H1 (cell line): Measurements from ENCODE around the gene KCNQ1OT1. TPM values are rescaled to one million over a fixed set of nuclear protein-coding genes. Genes with fewer than 3 reads are reported as not detected.

ENCODE experiments used
- CTCF ChIA-PET: fragments of 300-600 bp; sonication (Branson Sonifier 250); formaldehyde crosslinking; loops from one replicate; lab custom pipeline; 2021; ENCODE audit not compliant: partially characterized antibody; lab: Charles Lee
- POLR2A ChIA-PET: fragments of 300-600 bp; sonication (Branson Sonifier 250); formaldehyde crosslinking; loops from one replicate; lab custom pipeline; 2021; ENCODE audit warnings: inconsistent platforms; ENCODE audit not compliant: partially characterized antibody; lab: Charles Lee
- DNase-seq, 2 experiments: peaks; one replicate each; pipeline versions ENCODE4 v3.0.0 to v3.0.0-alpha.2; 2010 to 2022; ENCODE audit warnings: low spot score in 2 of 2, low read depth in 1 of 2, mixed read lengths in 1 of 2
- FAIRE-seq: peaks from 2 replicates; lab custom pipeline; 2011; peaks lifted over from hg19 to GRCh38; lab: Jason Lieb, UNC
- H2AFZ ChIP-seq: 2 replicates; pipeline ENCODE4 v1.8.1; 2012; ENCODE audit warnings: low read length, inconsistent platforms
- H2AK5ac ChIP-seq: 2 replicates; pipeline ENCODE4 v1.6.1; 2013; ENCODE audit warnings: low read depth, low read length
- H2BK120ac ChIP-seq: replicated peaks from 2 replicates; pipeline ENCODE3; 2013; ENCODE audit warnings: low read depth, low read length, inconsistent platforms
- H2BK12ac ChIP-seq: 2 replicates; pipeline ENCODE4 v1.6.1; 2013; ENCODE audit warnings: low read depth, low read length
- H2BK15ac ChIP-seq: 2 replicates; pipeline ENCODE4 v1.6.1; 2013; ENCODE audit warnings: low read length
- H2BK20ac ChIP-seq: 2 replicates; pipeline ENCODE4 v1.6.1; 2013; ENCODE audit warnings: low read length
- H2BK5ac ChIP-seq: 2 replicates; pipeline ENCODE4 v1.6.1; 2013; ENCODE audit warnings: low read depth, low read length
- H3K14ac ChIP-seq: 2 replicates; pipeline ENCODE4 v1.6.1; 2013; ENCODE audit warnings: inconsistent platforms; ENCODE audit not compliant: insufficient read length
- H3K18ac ChIP-seq: 2 replicates; pipeline ENCODE4 v1.6.1; 2013; ENCODE audit warnings: low read length; ENCODE audit errors: extremely low read depth
- H3K23ac ChIP-seq: 2 replicates; pipeline ENCODE4 v1.6.1; 2013; ENCODE audit warnings: inconsistent platforms; ENCODE audit not compliant: insufficient read length
- H3K23me2 ChIP-seq: 2 replicates; pipeline ENCODE4 v1.6.1; 2013; ENCODE audit warnings: low read depth, low read length
- H3K27ac ChIP-seq: 2 replicates; pipeline ENCODE4 v1.6.1; 2011; ENCODE audit warnings: low read depth, low read length, inconsistent platforms
- H3K27me3 ChIP-seq, 4 experiments: replicated peaks in 1 of 4; 1 replicate in 1 of 4; 2 replicates in 3 of 4; pipeline versions ENCODE4 v1.6.1 to v1.8.1; 2011 to 2013; ENCODE audit warnings: low read length in 3 of 4, mild to moderate bottlenecking in 3 of 4, inconsistent platforms in 2 of 4, mixed read lengths in 2 of 4, moderate library complexity in 1 of 4; ENCODE audit not compliant: control insufficient read depth in 3 of 4, insufficient read depth in 3 of 4; ENCODE audit errors: extremely low read depth in 1 of 4
- H3K36me3 ChIP-seq, 4 experiments: 2 replicates each; pipeline versions ENCODE4 v1.6.1 to v1.8.1; 2011 to 2013; ENCODE audit warnings: mild to moderate bottlenecking in 4 of 4, low read length in 3 of 4, moderate library complexity in 2 of 4, control low read depth in 1 of 4, inconsistent platforms in 1 of 4; ENCODE audit not compliant: insufficient read depth in 4 of 4, control insufficient read depth in 2 of 4
- H3K4ac ChIP-seq: replicated peaks from 2 replicates; pipeline ENCODE3; 2013; ENCODE audit warnings: low read length, low read depth, mixed read lengths, inconsistent platforms; ENCODE audit not compliant: insufficient read length
- H3K4me1 ChIP-seq, 4 experiments: replicated peaks in 1 of 4; 1 replicate in 1 of 4; 2 replicates in 3 of 4; pipeline versions ENCODE4 v1.6.1 to v1.8.1; 2011 to 2013; ENCODE audit warnings: low read length in 3 of 4, inconsistent platforms in 2 of 4, mixed read lengths in 1 of 4; ENCODE audit not compliant: insufficient read depth in 4 of 4, control insufficient read depth in 3 of 4
- H3K4me2 ChIP-seq, 2 experiments: 2 replicates each; pipeline versions ENCODE4 v1.6.1 to v1.8.1; 2011 to 2013; ENCODE audit warnings: low read depth in 2 of 2, low read length in 2 of 2, control low read depth in 1 of 2, inconsistent platforms in 1 of 2, mild to moderate bottlenecking in 1 of 2; ENCODE audit not compliant: insufficient read depth in 1 of 2
- H3K4me3 ChIP-seq, 4 experiments: fragments of 200-600, 300-600 bp in 1 of 4; sonication (generic), shearing (Covaris generic), sonication (Bioruptor Twin) in 1 of 4; 2 replicates each; pipeline versions ENCODE4 v1.5.1 to v1.8.1; 2011 to 2016; ENCODE audit warnings: low read length in 4 of 4, low read depth in 3 of 4, control low read depth in 2 of 4, inconsistent platforms in 2 of 4, mild to moderate bottlenecking in 2 of 4, mixed read lengths in 1 of 4, moderate library complexity in 1 of 4; ENCODE audit not compliant: insufficient read depth in 2 of 4; ENCODE audit errors: extremely low read depth in 1 of 4
- H3K56ac ChIP-seq: replicated peaks from 2 replicates; pipeline ENCODE3; 2013; ENCODE audit warnings: low read depth, mild to moderate bottlenecking, mixed read lengths, low read length, inconsistent platforms; ENCODE audit not compliant: insufficient read length
- H3K79me1 ChIP-seq: 2 replicates; pipeline ENCODE4 v1.6.1; 2013; ENCODE audit warnings: low read depth, low read length, control low read depth
- H3K79me2 ChIP-seq, 2 experiments: 2 replicates each; pipeline versions ENCODE4 v1.6.1 to v1.8.1; 2012 to 2013; ENCODE audit warnings: low read length in 2 of 2, mild to moderate bottlenecking in 2 of 2, inconsistent platforms in 1 of 2; ENCODE audit not compliant: insufficient read depth in 2 of 2, control insufficient read depth in 1 of 2
- H3K9ac ChIP-seq, 4 experiments: replicated peaks in 1 of 4; 1 replicate in 1 of 4; 2 replicates in 3 of 4; pipeline versions ENCODE4 v1.6.1 to v1.8.1; 2011 to 2013; ENCODE audit warnings: low read depth in 3 of 4, low read length in 3 of 4, control low read depth in 2 of 4, mild to moderate bottlenecking in 2 of 4, moderate library complexity in 2 of 4, inconsistent platforms in 1 of 4; ENCODE audit errors: extremely low read depth in 1 of 4
- H3K9me3 ChIP-seq, 2 experiments: 2 replicates each; pipeline versions ENCODE4 v1.6.1 to v1.8.1; 2012 to 2013; ENCODE audit warnings: mild to moderate bottlenecking in 2 of 2, moderate library complexity in 2 of 2, control low read depth in 1 of 2, inconsistent platforms in 1 of 2, low read depth in 1 of 2, low read length in 1 of 2, mixed read lengths in 1 of 2; ENCODE audit not compliant: insufficient read depth in 2 of 2
- H4K20me1 ChIP-seq, 2 experiments: replicated peaks in 1 of 2; 2 replicates each; pipeline versions ENCODE3 to v1.8.1; 2011 to 2013; ENCODE audit warnings: inconsistent platforms in 2 of 2, low read length in 2 of 2, mild to moderate bottlenecking in 1 of 2; ENCODE audit not compliant: insufficient read depth in 2 of 2, control insufficient read depth in 1 of 2
- H4K5ac ChIP-seq: 2 replicates; pipeline ENCODE4 v1.6.1; 2013; ENCODE audit warnings: low read length, low read depth, mixed read lengths, inconsistent platforms; ENCODE audit not compliant: insufficient read length
- H4K8ac ChIP-seq: 2 replicates; pipeline ENCODE4 v1.8.0; 2013; ENCODE audit warnings: mild to moderate bottlenecking, moderate library complexity, low read length, inconsistent platforms; ENCODE audit not compliant: insufficient read depth; ENCODE audit errors: extremely low read depth
- H4K91ac ChIP-seq: replicated peaks from 2 replicates; pipeline ENCODE3; 2013; ENCODE audit warnings: low read length, mixed read lengths, inconsistent platforms; ENCODE audit not compliant: insufficient read length
- ATF2 ChIP-seq: IDR thresholded peaks from 2 replicates; pipeline ENCODE4 v1.6.1; 2012; ENCODE audit warnings: low read length, inconsistent platforms
- EP300 ChIP-seq, 2 experiments: IDR thresholded peaks; 1 replicate in 1 of 2; 2 replicates in 1 of 2; pipeline ENCODE4 v1.6.1; 2011 to 2012; ENCODE audit warnings: low read depth in 2 of 2, low read length in 2 of 2, mild to moderate bottlenecking in 2 of 2, borderline replicate concordance in 1 of 2, inconsistent platforms in 1 of 2, moderate library complexity in 1 of 2
- HDAC2 ChIP-seq, 2 experiments: fragments of 300-600 bp in 1 of 2; sonication (generic) in 1 of 2; IDR thresholded peaks; 2 replicates each; pipeline ENCODE4 v1.6.1; 2011 to 2012; ENCODE audit warnings: low read depth in 2 of 2, low read length in 2 of 2, mild to moderate bottlenecking in 2 of 2, moderate library complexity in 2 of 2, borderline replicate concordance in 1 of 2, inconsistent platforms in 1 of 2
- JUND ChIP-seq: IDR thresholded peaks from 2 replicates; pipeline ENCODE4 v1.6.1; 2011; ENCODE audit warnings: mild to moderate bottlenecking, improper control_type of control experiment, low read length
- KDM1A ChIP-seq: fragments of 200-600, 300-600 bp; sonication (generic); IDR thresholded peaks from 2 replicates; pipeline ENCODE4 v1.7.1; 2016; ENCODE audit warnings: mild to moderate bottlenecking, low read length, borderline replicate concordance
- NANOG ChIP-seq: IDR thresholded peaks from 2 replicates; pipeline ENCODE4 v1.6.1; 2011; ENCODE audit warnings: low read length, low read depth, mild to moderate bottlenecking, inconsistent platforms; ENCODE audit not compliant: insufficient read depth, poor library complexity, severe bottlenecking
- TAF1 ChIP-seq: IDR thresholded peaks from 2 replicates; pipeline ENCODE4 v1.6.1; 2011; ENCODE audit warnings: mild to moderate bottlenecking, low read depth, low read length
- ZNF274 ChIP-seq: IDR thresholded peaks from 2 replicates; pipeline ENCODE4 v1.7.0; 2012; ENCODE audit warnings: low read length, borderline replicate concordance; ENCODE audit errors: extremely low read depth
- WGBS, 2 experiments: shearing (Covaris generic) in 1 of 2; methylation state at CpG; one replicate each; pipeline versions ENCODE4 v1.1.6 to v1.1.7; 2013 to 2015; ENCODE audit warnings: low lambda C conversion rate in 2 of 2, mixed read lengths in 2 of 2, inconsistent platforms in 1 of 2, low coverage in 1 of 2, missing lambda C conversion rate in 1 of 2; ENCODE audit not compliant: insufficient replicate concordance in 2 of 2, insufficient coverage in 1 of 2, insufficient read length in 1 of 2; ENCODE audit errors: extremely low coverage in 1 of 2, missing lambda C conversion rate in 1 of 2; 5-methylcytosine and 5-hydroxymethylcytosine counted together
- polyA plus RNA-seq, 7 experiments: library from polyadenylated mRNA; depleted of rRNA in 3 of 7; stranded (reverse) in 5 of 7; unstranded in 2 of 7; fragments of >200 nt in 5 of 7; fragments of 200-250 nt in 2 of 7; gene quantifications; 1 replicate in 5 of 7; 2 replicates in 1 of 7; 4 replicates in 1 of 7; pipeline versions ENCODE4 v1.2.1 to v1.2.3, GENCODE V29; 2011 to 2013; ENCODE audit warnings: missing spikeins in 2 of 7, mixed read lengths in 2 of 7
- total RNA-seq: library from RNA; stranded (reverse); fragmentation: NEBNext Ultra II Directional; extraction: Animal tissue kit (Norgen Biotek cat#: 25700); gene quantifications from 2 replicates; pipeline ENCODE4 v1.2.1, GENCODE V29; 2021

Gene KCNQ1OT1
- total and polyA plus RNA-seq, 2 of the 8 experiments (the other 6 are each of a cell fraction or from before 2014, with no cell fraction given), result 0.21 to 1.2 TPM

- H2BK20ac ChIP-seq, result no peak overlapping the region
- H2BK12ac ChIP-seq, result peak overlapping the region; percentile 12; the same call in 1 of the 2 replicates
- H3K79me1 ChIP-seq, result no peaks in the 10 kb centered on the region
- H3K9me3 ChIP-seq, result peaks cover 0 to 6% of the 10 kb centered on the region in 2 experiments; a peak in 2 of 4 replicates
- no peak overlapping the region for H2AFZ ChIP-seq
- peak overlapping the region in 2 of 4 experiments; percentile 16 to 19; a peak in 3 of 8 replicates for H3K4me3 ChIP-seq
- H3K56ac ChIP-seq, result no peak overlapping the region
- no peak overlapping the region; the same call in 1 of the 2 replicates for H2AK5ac ChIP-seq
- no peaks in the 10 kb centered on the region for H3K23me2 ChIP-seq
- H2BK5ac ChIP-seq, result no peak overlapping the region
- peaks cover 43 to 96% (median 85%) of the 10 kb centered on the region in 4 experiments for H3K27me3 ChIP-seq
- CTCF ChIA-PET, result interaction anchor here (0.6 to 2.0 kb wide), 13 partner anchors 13 to 294 kb away, joined by 3 to 6 read pairs (median 3); no protein-coding TSS in a partner anchor
- DNase-seq (no peak), FAIRE-seq (no peak)
- no peak overlapping the region for H3K9ac ChIP-seq
- no peak overlapping the region for H3K23ac ChIP-seq
- peak overlapping the region; percentile 15; the same call in 1 of the 2 replicates for H3K18ac ChIP-seq
- H4K91ac ChIP-seq, result no peak overlapping the region
- no peak overlapping the region for H3K27ac ChIP-seq
- no peak overlapping the region for H3K4ac ChIP-seq
- peaks cover 11 to 35% (median 27%) of the 10 kb centered on the region in 4 experiments for H3K4me1 ChIP-seq
- no peak overlapping the region for H3K14ac ChIP-seq
- WGBS, 2 experiments, result 30% methylated on average over 20 of the region's 27 CpGs; no CpG with 5 or more reads in 1 of the 2 experiments
- no peak overlapping the region for H4K8ac ChIP-seq
- peaks cover 0 to 16% of the 10 kb centered on the region in 2 experiments for H4K20me1 ChIP-seq
- no peaks in the 10 kb centered on the region for H3K79me2 ChIP-seq
- no peak overlapping the region for H4K5ac ChIP-seq
- POLR2A ChIA-PET, result interaction anchor here (1.0 to 1.3 kb wide), 3 partner anchors 19 to 83 kb away, joined by 3 read pairs; no protein-coding TSS in a partner anchor
- H3K36me3 ChIP-seq, result no peaks in the 10 kb centered on the region
- no peak overlapping the region for H2BK120ac ChIP-seq
- no peak overlapping the region; the same call in 1 of the 2 replicates for H2BK15ac ChIP-seq
- peak overlapping the region; percentile 27 to 29; a peak in 2 of 4 replicates for H3K4me2 ChIP-seq
- TF ChIP-seq TAF1 (no peak), KDM1A (0 out of 2 replicates have a peak, but pooled peaks have one; percentile 13), NANOG (peak; percentile 90), HDAC2 (IDR thresholded peaks at IDR 0.05; ENCODE audit: borderline replicate concordance in 1 of 2, low read depth in 2 of 2, low read length in 2 of 2) (peak; percentile 34 to 54; a peak in 1 of 4 replicates), ATF2 (0 out of 2 replicates have a peak, but pooled peaks have one; percentile 72), EP300 (IDR thresholded peaks at IDR 0.05; ENCODE audit: borderline replicate concordance in 1 of 2, low read depth in 2 of 2, low read length in 2 of 2) (peak in 1 of 2 experiments; percentile 97; a peak in 2 of 3 replicates), ZNF274 (no peak), JUND (no peak)
Measured at GRCh38 chr11:2721210-2721916, 21.6 kb upstream of the KCNQ1OT1 start.
